ENCODE measurements around the gene SHB. TPM values are rescaled to one million over a fixed set of nuclear protein-coding genes. Genes with fewer than 3 reads are reported as not detected.
A peak's percentile ranks its signal among the peaks of the same experiment; 100 is the strongest.

Gene SHB
- total RNA-seq, 2 donors from 2014 or later, result 28.1 to 38.1 TPM

DNA sequence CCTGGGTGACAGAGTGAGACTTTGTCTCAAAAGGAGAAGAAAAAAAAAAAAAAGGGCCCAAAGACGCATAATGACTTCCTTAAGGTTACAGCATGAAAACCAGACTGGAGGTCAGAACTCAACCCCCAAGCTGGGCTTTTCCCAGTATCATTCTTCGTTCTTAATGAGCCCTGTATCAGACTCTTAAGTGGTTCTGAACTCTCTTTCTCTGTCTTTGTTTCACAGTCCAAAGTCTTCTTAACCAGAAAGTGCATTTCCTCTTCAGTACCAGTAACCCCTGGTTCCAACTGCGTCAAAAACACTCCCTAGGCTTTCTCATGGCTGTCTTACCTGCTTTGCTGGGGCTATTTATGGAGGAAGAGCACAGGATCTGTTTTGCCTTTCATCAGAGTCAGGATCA lies 38.4 kb upstream of the SHB start:
- Histone ChIP-seq H3K27ac (ENCODE audit: low read depth, low read length) (no peak overlapping the region), H3K27me3 (ENCODE audit: control insufficient read depth, insufficient read depth, low read length, poor library complexity, severe bottlenecking) (peaks cover 17% of the 10 kb centered on the region), H3K4me3 (ENCODE audit: low read length) (no peak overlapping the region), H3K4me1 (ENCODE audit: control insufficient read depth, insufficient read depth, low read length) (peaks cover 11% of the 10 kb centered on the region), H3K36me3 (ENCODE audit: control insufficient read depth, insufficient read depth, low read length) (no peaks in the 10 kb centered on the region), H3K9ac (ENCODE audit: extremely low read depth, low read length, poor library complexity, severe bottlenecking) (no peak overlapping the region), H3K9me3 (ENCODE audit: control insufficient read depth, low read length) (no peaks in the 10 kb centered on the region)
- DNase-seq, result no peak
- Mint-ChIP-seq H3K27ac (peak overlapping the region; percentile 15), H3K9me3 (no peaks in the 10 kb centered on the region), H3K4me1 (peaks cover 17% of the 10 kb centered on the region), H3K27me3 (ENCODE audit: insufficient read depth) (peaks cover 48% of the 10 kb centered on the region), H3K4me3 (no peak overlapping the region), H3K36me3 (ENCODE audit: low read depth) (no peaks in the 10 kb centered on the region)
- no peak for TF ChIP-seq CTCF (conservative IDR thresholded peaks at IDR 0.05)
- WGBS, 2 experiments (ENCODE audit: insufficient coverage in 1 of 2, insufficient read length in 1 of 2), result 88 to 90% methylated on average over 2 to 3 of the region's 3 CpGs

DNA sequence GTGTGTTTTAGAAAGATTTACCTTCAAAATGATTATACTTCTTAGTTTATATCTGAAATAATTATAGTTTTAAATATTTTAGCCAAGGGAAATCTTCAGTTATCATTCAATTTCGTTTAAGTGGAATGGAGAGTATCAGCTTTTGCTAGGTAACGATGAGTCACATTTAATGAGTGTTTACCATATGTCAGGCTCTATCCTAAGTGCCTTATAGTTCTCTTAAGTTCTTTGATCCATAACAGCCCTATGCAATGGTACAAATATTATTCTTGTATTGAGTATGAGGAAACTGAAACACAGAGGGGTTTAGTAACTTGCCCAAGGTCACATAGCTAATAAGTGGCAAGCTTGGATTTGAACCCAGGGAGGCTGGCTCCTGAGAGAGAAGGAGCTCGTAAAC lies 37.5 kb upstream of the SHB start:
- DNase-seq, result no peak
- TF ChIP-seq CTCF (conservative IDR thresholded peaks at IDR 0.05), result no peak
- Histone ChIP-seq H3K4me1 (ENCODE audit: control insufficient read depth, insufficient read depth, low read length) (peaks cover 11% of the 10 kb centered on the region), H3K4me3 (ENCODE audit: low read length) (no peak overlapping the region), H3K9ac (ENCODE audit: extremely low read depth, low read length, poor library complexity, severe bottlenecking) (no peak overlapping the region), H3K9me3 (ENCODE audit: control insufficient read depth, low read length) (no peaks in the 10 kb centered on the region), H3K27me3 (ENCODE audit: control insufficient read depth, insufficient read depth, low read length, poor library complexity, severe bottlenecking) (peaks cover 17% of the 10 kb centered on the region), H3K36me3 (ENCODE audit: control insufficient read depth, insufficient read depth, low read length) (no peaks in the 10 kb centered on the region), H3K27ac (ENCODE audit: low read depth, low read length) (no peak overlapping the region)
- Mint-ChIP-seq H3K9me3 (no peaks in the 10 kb centered on the region), H3K27me3 (ENCODE audit: insufficient read depth) (peaks cover 51% of the 10 kb centered on the region), H3K27ac (no peak overlapping the region), H3K4me3 (no peak overlapping the region), H3K4me1 (peaks cover 17% of the 10 kb centered on the region), H3K36me3 (ENCODE audit: low read depth) (no peaks in the 10 kb centered on the region)
- 86 to 100% methylated on average over 2 to 3 of the region's 3 CpGs for WGBS, 2 experiments (ENCODE audit: insufficient coverage in 1 of 2, insufficient read length in 1 of 2)

GRCh38 chr9:38103340-38103739 lies 34.3 kb upstream of the SHB start:
- H3K4me3 Mint-ChIP-seq, result no peak overlapping the region
- no peak for TF ChIP-seq CTCF (conservative IDR thresholded peaks at IDR 0.05)
- whole genome bisulfite sequencing, 2 experiments (ENCODE audit: insufficient coverage in 1 of 2, insufficient read length in 1 of 2), result 84 to 100% methylated on average over 1 to 2 of the region's 2 CpGs
- no peaks in the 10 kb centered on the region for H3K36me3 ChIP-seq (ENCODE audit: control insufficient read depth, insufficient read depth, low read length)
- no peak overlapping the region for H3K27ac Mint-ChIP-seq
- no peaks in the 10 kb centered on the region for H3K36me3 Mint-ChIP-seq (ENCODE audit: low read depth)
- peaks cover 52% of the 10 kb centered on the region for H3K27me3 Mint-ChIP-seq (ENCODE audit: insufficient read depth)
- peaks cover 4% of the 10 kb centered on the region for H3K4me1 ChIP-seq (ENCODE audit: control insufficient read depth, insufficient read depth, low read length)
- no peaks in the 10 kb centered on the region for H3K9me3 Mint-ChIP-seq
- no peak overlapping the region for H3K27ac ChIP-seq (ENCODE audit: low read depth, low read length)
- H3K9ac ChIP-seq (ENCODE audit: extremely low read depth, low read length, poor library complexity, severe bottlenecking), result no peak overlapping the region
- no peak overlapping the region for H3K4me3 ChIP-seq (ENCODE audit: low read length)
- H3K9me3 ChIP-seq (ENCODE audit: control insufficient read depth, low read length), result no peaks in the 10 kb centered on the region
- H3K4me1 Mint-ChIP-seq, result peaks cover 12% of the 10 kb centered on the region
- peaks cover 7% of the 10 kb centered on the region for H3K27me3 ChIP-seq (ENCODE audit: control insufficient read depth, insufficient read depth, low read length, poor library complexity, severe bottlenecking)
- DNase-seq, result no peak

Measured in endodermal cell (in vitro differentiated cells).